PFSK-1 (cell line): ENCODE data around the gene KIAA1958.

Source experiments
- FOXP2 ChIP-seq: optimal IDR thresholded peaks from 2 replicates; pipeline ENCODE3; 2011; ENCODE audit warnings: borderline replicate concordance, control low read depth, inconsistent platforms; ENCODE audit not compliant: insufficient read depth; ENCODE audit errors: extremely low read length, extremely low read depth
- POLR2AphosphoS5 ChIP-seq: IDR thresholded peaks from 2 replicates; pipeline ENCODE4 v1.6.1; 2012; ENCODE audit warnings: low read depth, mild to moderate bottlenecking, control low read depth, low read length, moderate library complexity
- SIN3A ChIP-seq: IDR thresholded peaks from 2 replicates; pipeline ENCODE4 v1.6.1; 2012; ENCODE audit warnings: mild to moderate bottlenecking, low read length, moderate library complexity, borderline replicate concordance; ENCODE audit not compliant: insufficient read depth
- TAF1 ChIP-seq: IDR thresholded peaks from 2 replicates; pipeline ENCODE4 v1.6.1; 2012; ENCODE audit warnings: low read length, control low read depth, borderline replicate concordance; ENCODE audit not compliant: insufficient read depth
- TF ChIP-seq, protein P1 (sequence below), 2 experiments: IDR thresholded peaks; 2 replicates each; pipeline versions ENCODE4 v1.6.1 to v1.8.0; 2011 to 2012; ENCODE audit warnings: low read depth in 2 of 2, low read length in 2 of 2, control low read depth in 1 of 2, inconsistent platforms in 1 of 2, mild to moderate bottlenecking in 1 of 2, moderate library complexity in 1 of 2; ENCODE audit not compliant: insufficient read depth in 1 of 2

The KIAA1958 gene

GRCh38 chr9:112586599-112587155 lies 100.0 kb downstream of the KIAA1958 start:
- TF ChIP-seq, protein P1, sequence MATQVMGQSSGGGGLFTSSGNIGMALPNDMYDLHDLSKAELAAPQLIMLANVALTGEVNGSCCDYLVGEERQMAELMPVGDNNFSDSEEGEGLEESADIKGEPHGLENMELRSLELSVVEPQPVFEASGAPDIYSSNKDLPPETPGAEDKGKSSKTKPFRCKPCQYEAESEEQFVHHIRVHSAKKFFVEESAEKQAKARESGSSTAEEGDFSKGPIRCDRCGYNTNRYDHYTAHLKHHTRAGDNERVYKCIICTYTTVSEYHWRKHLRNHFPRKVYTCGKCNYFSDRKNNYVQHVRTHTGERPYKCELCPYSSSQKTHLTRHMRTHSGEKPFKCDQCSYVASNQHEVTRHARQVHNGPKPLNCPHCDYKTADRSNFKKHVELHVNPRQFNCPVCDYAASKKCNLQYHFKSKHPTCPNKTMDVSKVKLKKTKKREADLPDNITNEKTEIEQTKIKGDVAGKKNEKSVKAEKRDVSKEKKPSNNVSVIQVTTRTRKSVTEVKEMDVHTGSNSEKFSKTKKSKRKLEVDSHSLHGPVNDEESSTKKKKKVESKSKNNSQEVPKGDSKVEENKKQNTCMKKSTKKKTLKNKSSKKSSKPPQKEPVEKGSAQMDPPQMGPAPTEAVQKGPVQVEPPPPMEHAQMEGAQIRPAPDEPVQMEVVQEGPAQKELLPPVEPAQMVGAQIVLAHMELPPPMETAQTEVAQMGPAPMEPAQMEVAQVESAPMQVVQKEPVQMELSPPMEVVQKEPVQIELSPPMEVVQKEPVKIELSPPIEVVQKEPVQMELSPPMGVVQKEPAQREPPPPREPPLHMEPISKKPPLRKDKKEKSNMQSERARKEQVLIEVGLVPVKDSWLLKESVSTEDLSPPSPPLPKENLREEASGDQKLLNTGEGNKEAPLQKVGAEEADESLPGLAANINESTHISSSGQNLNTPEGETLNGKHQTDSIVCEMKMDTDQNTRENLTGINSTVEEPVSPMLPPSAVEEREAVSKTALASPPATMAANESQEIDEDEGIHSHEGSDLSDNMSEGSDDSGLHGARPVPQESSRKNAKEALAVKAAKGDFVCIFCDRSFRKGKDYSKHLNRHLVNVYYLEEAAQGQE (IDR thresholded peaks at IDR 0.05; ENCODE audit: insufficient read depth in 1 of 2, low read depth in 2 of 2, low read length in 2 of 2), result no peak
- TF ChIP-seq TAF1, result no peak
- TF ChIP-seq POLR2AphosphoS5, result no peak
- TF ChIP-seq SIN3A, result no peak
- no peak for TF ChIP-seq FOXP2

- TF ChIP-seq FOXP2, result no peak
- TF ChIP-seq SIN3A, result no peak
These were observed 113.1 kb downstream of the KIAA1958 start for GRCh38 chr9:112599732-112600131.

GRCh38 chr9:112601636-112602035 lies 115.0 kb downstream of the KIAA1958 start:
- TF ChIP-seq POLR2AphosphoS5 (no peak), TAF1 (no peak), FOXP2 (no peak), SIN3A (no peak)
- TF ChIP-seq, protein P1 (IDR thresholded peaks at IDR 0.05; ENCODE audit: insufficient read depth in 1 of 2, low read depth in 2 of 2, low read length in 2 of 2), result no peak

- TF ChIP-seq TAF1 (no peak), SIN3A (no peak), FOXP2 (no peak), POLR2AphosphoS5 (no peak)
- TF ChIP-seq, protein P1 (IDR thresholded peaks at IDR 0.05; ENCODE audit: insufficient read depth in 1 of 2, low read depth in 2 of 2, low read length in 2 of 2), result no peak
These were observed 118.2 kb downstream of the KIAA1958 start for GRCh38 chr9:112604790-112605189.

GRCh38 chr9:112605518-112605917 lies 118.9 kb downstream of the KIAA1958 start:
- TF ChIP-seq POLR2AphosphoS5 (no peak), TAF1 (no peak), SIN3A (no peak), FOXP2 (no peak)
- TF ChIP-seq, protein P1 (IDR thresholded peaks at IDR 0.05; ENCODE audit: insufficient read depth in 1 of 2, low read depth in 2 of 2, low read length in 2 of 2), result no peak
